ENCODE measurements around the gene KIAA0930.

The KIAA0930 gene

DNA sequence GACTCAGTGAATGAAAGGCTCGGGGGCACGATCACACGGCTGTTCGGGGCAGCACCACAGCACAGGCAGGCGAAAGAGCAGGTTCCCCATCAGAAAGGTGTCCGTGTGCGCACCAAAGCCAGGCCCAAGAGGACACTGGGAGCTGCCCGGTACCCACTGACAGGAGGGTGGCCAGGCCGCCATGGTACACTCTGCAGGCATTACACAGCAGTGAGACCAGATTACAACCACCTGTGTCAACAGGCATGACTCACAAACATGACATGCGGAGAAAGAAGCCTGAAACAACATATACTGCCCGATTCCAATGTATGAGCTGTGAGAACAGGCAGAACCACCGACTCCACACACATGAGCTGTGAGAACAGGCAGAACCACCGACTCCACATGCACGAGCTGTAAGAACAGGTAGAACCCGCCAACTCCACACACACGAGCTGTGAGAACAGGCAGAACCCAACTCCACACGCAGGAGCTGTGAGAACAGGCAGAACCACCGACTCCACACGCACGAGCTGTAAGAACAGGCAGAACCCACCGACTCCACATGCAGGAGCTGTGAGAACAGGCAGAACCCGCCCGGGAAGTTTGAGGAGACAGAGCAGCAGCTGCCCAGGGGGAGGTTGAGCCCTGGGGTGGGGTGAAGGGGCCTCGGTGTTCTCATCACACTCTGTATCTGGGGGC, 32.6 kb downstream of the KIAA0930 start:
- no peak overlapping the region for H3K4me3 ChIP-seq (ENCODE audit: low read length)
- TF ChIP-seq, protein P1, sequence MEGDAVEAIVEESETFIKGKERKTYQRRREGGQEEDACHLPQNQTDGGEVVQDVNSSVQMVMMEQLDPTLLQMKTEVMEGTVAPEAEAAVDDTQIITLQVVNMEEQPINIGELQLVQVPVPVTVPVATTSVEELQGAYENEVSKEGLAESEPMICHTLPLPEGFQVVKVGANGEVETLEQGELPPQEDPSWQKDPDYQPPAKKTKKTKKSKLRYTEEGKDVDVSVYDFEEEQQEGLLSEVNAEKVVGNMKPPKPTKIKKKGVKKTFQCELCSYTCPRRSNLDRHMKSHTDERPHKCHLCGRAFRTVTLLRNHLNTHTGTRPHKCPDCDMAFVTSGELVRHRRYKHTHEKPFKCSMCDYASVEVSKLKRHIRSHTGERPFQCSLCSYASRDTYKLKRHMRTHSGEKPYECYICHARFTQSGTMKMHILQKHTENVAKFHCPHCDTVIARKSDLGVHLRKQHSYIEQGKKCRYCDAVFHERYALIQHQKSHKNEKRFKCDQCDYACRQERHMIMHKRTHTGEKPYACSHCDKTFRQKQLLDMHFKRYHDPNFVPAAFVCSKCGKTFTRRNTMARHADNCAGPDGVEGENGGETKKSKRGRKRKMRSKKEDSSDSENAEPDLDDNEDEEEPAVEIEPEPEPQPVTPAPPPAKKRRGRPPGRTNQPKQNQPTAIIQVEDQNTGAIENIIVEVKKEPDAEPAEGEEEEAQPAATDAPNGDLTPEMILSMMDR (conservative IDR thresholded peaks at IDR 0.05; ENCODE audit: low read length) = no peak
- DNase-seq (ENCODE audit: low read depth) = peak; percentile 52

DNA sequence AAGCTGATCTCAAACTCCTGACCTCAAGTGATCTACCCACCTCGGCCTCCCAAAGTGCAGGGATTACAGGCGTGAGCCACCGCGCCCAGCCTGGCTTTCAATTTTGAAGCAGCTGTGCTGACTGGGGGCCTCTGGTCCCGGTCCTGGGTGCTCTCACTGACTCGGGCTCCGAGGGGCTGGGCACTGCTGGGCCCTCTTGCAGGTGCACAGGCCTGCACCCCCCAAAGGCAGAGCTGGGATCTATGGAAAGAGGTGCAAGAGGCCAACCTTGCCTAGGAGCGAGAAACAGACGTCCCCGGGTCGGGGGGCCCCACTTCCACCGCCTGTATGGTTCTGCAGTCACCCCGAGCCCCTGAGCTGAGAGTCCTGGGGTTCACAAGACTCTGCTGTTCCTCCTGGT, 33.2 kb downstream of the KIAA0930 start:
- TF ChIP-seq, protein P1 (conservative IDR thresholded peaks at IDR 0.05; ENCODE audit: low read length) = no peak
- DNase-seq (ENCODE audit: low read depth) = no peak
- no peak overlapping the region for H3K4me3 ChIP-seq (ENCODE audit: low read length)

GRCh38 chr22:45206233-45206632, 34.5 kb downstream of the KIAA0930 start:
- no peak overlapping the region for H3K4me3 ChIP-seq (ENCODE audit: low read length)
- no peak for DNase-seq (ENCODE audit: low read depth)
- TF ChIP-seq, protein P1 (conservative IDR thresholded peaks at IDR 0.05; ENCODE audit: low read length) = no peak

DNA sequence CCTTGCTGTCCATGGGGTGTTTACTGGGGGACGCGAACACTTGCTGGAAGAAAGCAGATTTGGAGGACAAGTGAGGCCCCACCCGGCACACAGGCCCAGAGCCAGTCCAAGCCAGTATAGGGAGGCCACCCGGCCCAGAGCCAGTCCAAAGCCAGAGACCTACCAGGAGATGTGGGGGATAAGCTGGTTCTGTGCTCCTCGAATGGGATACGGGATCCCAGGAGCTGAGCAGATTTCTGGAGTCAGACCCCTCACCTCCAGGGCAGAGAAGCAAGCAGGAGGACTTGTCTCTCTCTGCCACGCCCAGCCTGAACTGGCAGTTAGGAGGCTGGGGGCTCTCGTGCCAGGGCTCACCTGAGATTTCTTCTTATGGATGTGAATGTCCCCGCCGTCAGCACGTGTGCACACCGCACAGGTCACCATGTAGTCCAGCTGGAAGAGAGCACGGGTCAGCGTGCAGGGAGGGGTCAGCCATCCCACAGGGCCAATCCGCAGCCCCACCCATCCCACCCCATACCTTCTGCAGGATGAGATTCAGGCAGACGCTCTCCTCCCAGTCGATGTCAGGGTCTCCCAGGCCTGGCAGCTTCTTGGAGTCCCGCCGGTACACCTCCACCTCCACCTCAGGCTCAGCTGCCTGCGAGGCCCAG, 35.3 kb downstream of the KIAA0930 start:
- TF ChIP-seq, protein P1 (conservative IDR thresholded peaks at IDR 0.05; ENCODE audit: low read length) = no peak
- no peak overlapping the region for H3K4me3 ChIP-seq (ENCODE audit: low read length)
- no peak for DNase-seq (ENCODE audit: low read depth)

GRCh38 chr22:45204819-45205218, 35.9 kb downstream of the KIAA0930 start:
- TF ChIP-seq, protein P1 (conservative IDR thresholded peaks at IDR 0.05; ENCODE audit: low read length) = no peak
- H3K4me3 ChIP-seq (ENCODE audit: low read length) = no peak overlapping the region
- DNase-seq (ENCODE audit: low read depth) = no peak

DNA sequence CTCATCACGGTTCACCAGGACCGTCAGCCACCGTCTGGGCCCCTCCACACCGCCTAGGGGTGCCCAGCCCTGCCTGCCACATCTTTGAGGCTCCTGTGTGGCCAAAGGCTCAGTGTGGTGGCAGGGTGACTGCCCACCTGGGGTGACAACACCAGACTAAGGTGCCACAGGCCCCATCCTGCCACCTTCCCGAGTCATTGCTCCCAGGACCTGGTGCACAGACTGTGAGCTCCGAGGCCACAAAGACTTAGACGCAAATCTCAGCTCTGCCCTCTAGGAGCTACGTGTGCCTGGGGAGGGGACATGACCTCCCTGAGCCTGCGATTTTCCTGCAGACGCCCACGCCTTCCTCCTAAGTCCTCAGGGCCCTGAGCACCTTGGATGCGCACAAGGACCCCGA, 36.5 kb downstream of the KIAA0930 start:
- H3K4me3 ChIP-seq (ENCODE audit: low read length) = no peak overlapping the region
- TF ChIP-seq, protein P1 (conservative IDR thresholded peaks at IDR 0.05; ENCODE audit: low read length) = no peak

More for the DNA sequence above, 36.5 kb downstream of the KIAA0930 start:
- DNase-seq (ENCODE audit: low read depth) = no peak

Data from AG10803 (cell line).